Fibroblast of villous mesenchyme (primary cell): ENCODE data around the gene KDM2A. TPM values are rescaled to one million over a fixed set of nuclear protein-coding genes. Genes with fewer than 3 reads are reported as not detected.
A peak's percentile ranks its signal among the peaks of the same experiment; 100 is the strongest.

Experiments used
- DNase-seq: peaks from one replicate; pipeline ENCODE4 v3.0.0-alpha.2; 2010; ENCODE audit warnings: low read depth
- H3K4me3 ChIP-seq: 2 replicates; pipeline ENCODE4 v1.5.1; 2011; ENCODE audit warnings: low read depth, mild to moderate bottlenecking, low read length
- CTCF ChIP-seq: IDR thresholded peaks from 2 replicates; pipeline ENCODE4 v1.5.1; 2012; ENCODE audit warnings: low read depth, mild to moderate bottlenecking, low read length; ENCODE audit not compliant: insufficient read depth
- total RNA-seq: library from RNA; depleted of rRNA; stranded (reverse); fragments of >200 nt; gene quantifications from 2 replicates; pipeline ENCODE4 v1.2.3, GENCODE V29; 2012

The KDM2A gene
- 50.5 and 52.8 TPM in 2 replicates for total RNA-seq

DNA sequence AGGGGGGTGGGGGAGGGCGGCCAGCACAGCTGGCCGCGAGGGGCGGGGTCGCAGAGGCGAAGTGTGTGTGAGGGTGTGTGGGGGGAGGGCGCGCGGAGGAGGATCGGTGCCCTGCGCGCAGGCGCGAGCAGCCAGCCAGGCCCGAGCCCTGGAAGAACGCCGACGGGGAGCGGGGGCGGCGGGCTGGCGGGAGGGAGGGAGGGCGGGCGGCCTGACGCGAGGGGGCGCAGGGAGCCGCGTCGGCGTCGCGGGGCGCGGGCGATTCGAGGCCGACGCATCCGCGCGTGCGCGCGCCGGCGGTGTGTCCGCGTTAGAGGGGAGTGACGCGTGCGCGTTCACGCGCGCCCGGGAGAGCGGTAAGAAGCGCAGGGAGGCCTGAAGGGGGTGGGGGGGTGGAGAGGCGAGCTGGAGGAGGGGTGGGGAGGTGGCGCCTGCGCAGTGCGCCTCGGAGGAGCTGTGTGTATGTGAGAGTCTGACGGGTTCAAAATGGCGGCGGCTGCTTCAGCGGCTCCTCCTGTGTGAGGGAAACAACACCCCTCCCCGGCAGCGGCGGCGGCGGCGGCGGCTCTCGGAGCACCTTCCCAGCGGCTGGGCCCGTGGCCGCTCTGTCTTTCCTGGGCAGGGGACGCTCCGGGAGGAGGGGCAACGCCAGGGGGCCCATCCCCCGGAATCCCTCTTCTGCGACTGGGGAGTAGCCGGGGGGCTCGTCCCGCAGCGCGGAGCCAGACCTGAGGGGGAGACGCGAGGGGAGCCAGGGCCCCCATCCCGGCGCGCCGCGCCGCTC is at the start of gene KDM2A:
Gene KDM2A, plus strand, starts transcription at position 463 of the 784 bp plus-strand sequence. CDS start 2,054 bp downstream, outside the sequence.
- peak within 1 kb of the TSS; percentile 97 for H3K4me3 ChIP-seq
- no peak for TF ChIP-seq CTCF

GRCh38 chr11:67071420-67072284 is 47.4 kb upstream of the KDM2A start:
- no peak overlapping the region for H3K4me3 ChIP-seq
- peak; percentile 55 for DNase-seq
- peak; percentile 81 for TF ChIP-seq CTCF

More for the DNA sequence above, at the start of gene KDM2A:
- DNase-seq = peak; percentile 99

GRCh38 chr11:67072295-67072694 is 46.8 kb upstream of the KDM2A start:
- DNase-seq = no peak
- H3K4me3 ChIP-seq = no peak overlapping the region
- TF ChIP-seq CTCF = no peak

DNA sequence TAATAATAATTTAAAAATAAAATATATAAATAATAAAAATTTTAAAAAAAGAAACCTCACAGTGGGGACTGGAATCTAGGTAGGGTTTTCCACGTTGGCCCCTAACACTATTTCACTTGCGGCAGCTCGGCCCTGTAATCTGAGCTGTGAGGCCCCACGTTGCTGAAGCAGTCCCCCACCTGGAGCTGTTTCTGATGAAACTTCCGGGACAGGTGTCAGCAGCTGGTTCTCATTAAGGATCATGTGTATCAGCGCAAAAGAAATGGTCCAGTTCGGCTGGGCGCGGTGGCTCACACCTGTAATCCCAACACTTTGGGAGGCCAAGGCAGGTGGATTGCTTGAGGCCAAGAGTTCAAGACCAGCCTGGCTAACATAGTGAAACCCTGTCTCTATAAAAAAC is 45.2 kb upstream of the KDM2A start:
- no peak overlapping the region for H3K4me3 ChIP-seq
- no peak for TF ChIP-seq CTCF
- DNase-seq = no peak

- no peak overlapping the region for H3K4me3 ChIP-seq
- no peak for DNase-seq
- no peak for TF ChIP-seq CTCF
These were observed 42.9 kb upstream of the KDM2A start for GRCh38 chr11:67076202-67076601.

DNA sequence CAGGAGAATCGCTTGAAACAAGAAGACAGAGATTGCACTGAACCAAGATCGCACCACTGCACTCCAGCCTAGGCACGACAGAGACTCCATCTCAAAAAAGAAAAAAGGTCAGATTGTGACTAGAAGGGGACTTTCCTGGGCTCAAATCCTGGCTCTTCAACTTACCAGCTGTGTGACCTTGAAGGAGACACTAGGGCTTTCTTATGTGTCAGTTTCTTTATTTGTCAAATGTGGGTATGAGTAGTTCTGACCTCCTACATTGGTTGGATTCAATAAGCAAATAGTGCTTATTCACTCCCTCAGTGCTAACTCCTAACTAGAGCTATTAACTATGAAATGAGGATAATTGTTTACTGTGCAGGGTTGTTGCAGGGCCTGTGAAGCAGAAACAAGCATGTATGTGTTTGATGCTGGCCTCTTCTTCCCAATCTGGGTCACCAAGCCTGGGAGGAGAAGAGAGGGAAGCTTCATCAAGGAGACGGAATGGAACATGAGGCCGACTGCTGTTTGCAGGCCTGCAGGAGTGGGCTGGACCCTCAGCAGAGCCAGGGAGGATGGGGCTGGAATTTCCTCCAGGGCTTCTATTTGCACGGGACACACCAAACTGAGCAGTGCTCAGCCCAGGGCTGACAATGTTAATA is 39.9 kb upstream of the KDM2A start:
- H3K4me3 ChIP-seq = no peak overlapping the region
- no peak for TF ChIP-seq CTCF
- DNase-seq = no peak
